OCI-LY3 (cell line): Measurements from ENCODE around the gene YPEL5.

ENCODE experiments used
- H2AFZ ChIP-seq: fragments of 200-600, 300-600 bp; shearing (Covaris generic); 2 replicates; pipeline ENCODE4 v1.6.0; 2014; ENCODE audit warnings: antibody characterized with exemption, low read depth, low read length
- H3K27ac ChIP-seq: fragments of 200-600, 300-600 bp; sonication (generic); 2 replicates; pipeline ENCODE4 v1.5.1; 2014; ENCODE audit warnings: mild to moderate bottlenecking, low read length, moderate library complexity, mixed read lengths
- H3K27me3 ChIP-seq: fragments of 200-600, 300-600 bp; sonication (generic); 2 replicates; pipeline ENCODE4 v1.6.1; 2014; ENCODE audit warnings: low read depth, low read length, mixed read lengths
- H3K36me3 ChIP-seq: fragments of 200-600, 300-600 bp; sonication (generic); replicated peaks from 2 replicates; pipeline ENCODE3; 2014; ENCODE audit warnings: low read depth, low read length, mixed read lengths
- H3K4me1 ChIP-seq: fragments of 300-600, 200-600 bp; sonication (generic); 2 replicates; pipeline ENCODE4 v1.6.1; 2014; ENCODE audit warnings: low read length, mixed read lengths
- H3K4me2 ChIP-seq: fragments of 200-600, 300-600 bp; sonication (generic); 2 replicates; pipeline ENCODE4 v1.6.1; 2014; ENCODE audit warnings: low read length, mixed read lengths
- H3K4me3 ChIP-seq: fragments of 300-600, 200-600 bp; sonication (generic); 2 replicates; pipeline ENCODE4 v1.5.1; 2014; ENCODE audit warnings: antibody characterized with exemption, mild to moderate bottlenecking, low read length, moderate library complexity
- H3K79me2 ChIP-seq: fragments of 300-600, 200-600 bp; shearing (Covaris generic); 2 replicates; pipeline ENCODE4 v1.6.1; 2014; ENCODE audit warnings: mild to moderate bottlenecking, low read length, mixed read lengths
- H3K9ac ChIP-seq: fragments of 300-600, 200-600 bp; shearing (Covaris generic); 2 replicates; pipeline ENCODE4 v1.6.0; 2014; ENCODE audit warnings: mild to moderate bottlenecking, low read length, moderate library complexity
- H3K9me3 ChIP-seq: fragments of 200-600, 300-600 bp; shearing (Covaris generic); 2 replicates; pipeline ENCODE4 v1.6.1; 2014; ENCODE audit warnings: low read length, mixed read lengths; ENCODE audit not compliant: insufficient read depth
- H4K20me1 ChIP-seq: fragments of 200-600, 300-600 bp; sonication (generic); 2 replicates; pipeline ENCODE4 v1.6.1; 2016; ENCODE audit warnings: low read length, mixed read lengths; ENCODE audit not compliant: insufficient read depth
- EZH2phosphoT487 ChIP-seq: fragments of 200-600 bp; shearing (Covaris generic); IDR thresholded peaks from 2 replicates; pipeline ENCODE4 v1.6.1; 2018; ENCODE audit warnings: antibody characterized with exemption, mixed run types, low read depth
- TF ChIP-seq, protein P1 (sequence below): fragments of 200-600, 300-600 bp; sonication (generic); IDR thresholded peaks from 2 replicates; pipeline ENCODE4 v1.5.1; 2014; ENCODE audit warnings: antibody characterized with exemption, low read length, low read depth

YPEL5 gene

GRCh38 chr2:30191107-30191506, 44.3 kb downstream of the YPEL5 start:
- no peak overlapping the region for H3K9ac ChIP-seq
- no peak overlapping the region for H2AFZ ChIP-seq
- no peak overlapping the region for H3K4me2 ChIP-seq
- no peak overlapping the region for H3K4me3 ChIP-seq
- H3K79me2 ChIP-seq: no peaks in the 10 kb centered on the region
- H3K4me1 ChIP-seq: peaks cover 14% of the 10 kb centered on the region
- TF ChIP-seq, protein P1, sequence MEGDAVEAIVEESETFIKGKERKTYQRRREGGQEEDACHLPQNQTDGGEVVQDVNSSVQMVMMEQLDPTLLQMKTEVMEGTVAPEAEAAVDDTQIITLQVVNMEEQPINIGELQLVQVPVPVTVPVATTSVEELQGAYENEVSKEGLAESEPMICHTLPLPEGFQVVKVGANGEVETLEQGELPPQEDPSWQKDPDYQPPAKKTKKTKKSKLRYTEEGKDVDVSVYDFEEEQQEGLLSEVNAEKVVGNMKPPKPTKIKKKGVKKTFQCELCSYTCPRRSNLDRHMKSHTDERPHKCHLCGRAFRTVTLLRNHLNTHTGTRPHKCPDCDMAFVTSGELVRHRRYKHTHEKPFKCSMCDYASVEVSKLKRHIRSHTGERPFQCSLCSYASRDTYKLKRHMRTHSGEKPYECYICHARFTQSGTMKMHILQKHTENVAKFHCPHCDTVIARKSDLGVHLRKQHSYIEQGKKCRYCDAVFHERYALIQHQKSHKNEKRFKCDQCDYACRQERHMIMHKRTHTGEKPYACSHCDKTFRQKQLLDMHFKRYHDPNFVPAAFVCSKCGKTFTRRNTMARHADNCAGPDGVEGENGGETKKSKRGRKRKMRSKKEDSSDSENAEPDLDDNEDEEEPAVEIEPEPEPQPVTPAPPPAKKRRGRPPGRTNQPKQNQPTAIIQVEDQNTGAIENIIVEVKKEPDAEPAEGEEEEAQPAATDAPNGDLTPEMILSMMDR: no peak
- no peak for TF ChIP-seq EZH2phosphoT487
- H3K27ac ChIP-seq: no peak overlapping the region
- no peaks in the 10 kb centered on the region for H3K36me3 ChIP-seq
- peaks cover 10% of the 10 kb centered on the region; the same call in 1 of the 2 replicates for H3K27me3 ChIP-seq
- H3K9me3 ChIP-seq: no peaks in the 10 kb centered on the region
- no peaks in the 10 kb centered on the region for H4K20me1 ChIP-seq

DNA sequence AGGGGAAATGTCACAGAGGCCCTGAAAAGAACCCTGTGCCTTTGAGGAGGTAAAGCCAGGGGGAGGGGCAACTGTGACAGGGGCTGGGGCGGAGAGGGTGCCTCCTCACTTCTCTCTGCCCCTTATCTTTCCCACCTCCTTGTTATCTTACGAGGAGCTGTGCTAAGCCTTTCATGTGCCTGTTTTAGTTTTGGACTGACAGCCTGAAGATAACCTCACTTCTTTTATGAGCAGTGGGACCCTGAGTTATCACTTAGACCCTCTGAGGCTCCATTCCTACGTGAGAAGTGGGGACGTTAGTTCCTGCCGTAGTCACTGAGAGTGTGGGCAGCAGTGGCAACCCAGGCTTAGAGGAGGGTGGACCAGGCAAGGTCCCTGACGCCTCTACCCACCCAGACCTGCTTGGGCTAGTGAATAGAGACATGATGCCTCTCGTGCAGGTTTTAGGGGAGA, 45.0 kb downstream of the YPEL5 start:
- Histone ChIP-seq H3K4me1 (peaks cover 18% of the 10 kb centered on the region), H4K20me1 (no peaks in the 10 kb centered on the region), H3K9ac (no peak overlapping the region), H3K27ac (no peak overlapping the region), H3K27me3 (peaks cover 10% of the 10 kb centered on the region; the same call in 1 of the 2 replicates), H3K4me2 (no peak overlapping the region), H2AFZ (no peak overlapping the region), H3K36me3 (no peaks in the 10 kb centered on the region), H3K9me3 (no peaks in the 10 kb centered on the region), H3K79me2 (no peaks in the 10 kb centered on the region), H3K4me3 (no peak overlapping the region)
- TF ChIP-seq, protein P1: no peak
- no peak for TF ChIP-seq EZH2phosphoT487

DNA sequence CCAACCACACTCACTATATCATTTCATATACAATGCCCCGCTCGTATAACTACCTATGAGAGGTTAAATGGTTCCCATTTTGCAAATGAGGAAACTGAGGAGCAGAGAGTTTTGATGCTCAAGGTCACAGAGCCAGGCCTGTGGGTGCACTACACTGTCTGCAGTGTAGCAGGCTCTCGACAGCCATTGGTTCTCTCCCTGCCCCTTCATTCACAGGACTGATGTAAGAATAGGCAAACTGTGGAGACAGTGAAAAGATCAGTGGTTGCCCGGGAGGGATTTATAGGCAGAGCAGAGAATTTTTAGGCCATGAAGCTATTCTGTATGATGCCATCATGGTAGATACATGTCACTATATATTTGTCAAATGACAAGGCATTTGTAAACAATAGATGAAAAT, 45.5 kb downstream of the YPEL5 start:
- no peak overlapping the region for H3K4me2 ChIP-seq
- no peak overlapping the region for H3K4me3 ChIP-seq
- H3K9me3 ChIP-seq: no peaks in the 10 kb centered on the region
- H3K4me1 ChIP-seq: peaks cover 18% of the 10 kb centered on the region
- H3K36me3 ChIP-seq: no peaks in the 10 kb centered on the region
- no peak overlapping the region for H3K9ac ChIP-seq
- H3K27ac ChIP-seq: no peak overlapping the region
- no peaks in the 10 kb centered on the region for H4K20me1 ChIP-seq
- H3K27me3 ChIP-seq: peaks cover 10% of the 10 kb centered on the region; the same call in 1 of the 2 replicates
- TF ChIP-seq, protein P1: no peak
- TF ChIP-seq EZH2phosphoT487: no peak
- H2AFZ ChIP-seq: no peak overlapping the region
- no peaks in the 10 kb centered on the region for H3K79me2 ChIP-seq

DNA sequence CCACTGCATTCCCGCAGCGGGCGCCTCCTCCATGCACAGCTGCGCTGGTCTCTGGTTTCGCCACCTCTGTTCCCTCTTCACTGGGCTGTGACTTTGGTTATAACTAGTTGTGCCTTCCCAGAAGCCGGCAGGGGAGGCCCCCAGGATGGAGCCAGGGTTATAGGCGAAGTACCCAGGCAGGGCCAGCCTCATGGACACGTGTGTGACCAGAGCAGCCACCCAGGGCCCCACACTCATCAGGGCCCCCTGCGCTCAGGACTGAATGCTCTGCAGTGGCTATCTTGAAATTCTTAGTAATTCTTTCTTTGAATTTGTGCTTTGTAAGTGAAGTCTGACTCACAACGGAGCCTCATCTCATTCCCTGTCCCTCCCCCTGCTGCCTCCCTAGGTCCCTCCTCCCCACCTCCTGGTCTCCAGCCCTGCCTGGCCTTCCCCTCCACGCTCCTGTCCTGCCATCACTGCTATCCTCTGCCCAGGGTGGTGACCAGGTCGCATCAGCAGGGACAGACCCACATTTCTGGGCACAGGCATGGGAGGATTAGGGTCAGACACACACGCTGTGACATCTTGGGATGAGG, 46.4 kb downstream of the YPEL5 start:
- TF ChIP-seq, protein P1: no peak
- no peak for TF ChIP-seq EZH2phosphoT487
- H3K4me1 ChIP-seq: peaks cover 19% of the 10 kb centered on the region
- H3K79me2 ChIP-seq: no peaks in the 10 kb centered on the region
- H2AFZ ChIP-seq: no peak overlapping the region
- H3K4me3 ChIP-seq: no peak overlapping the region
- H4K20me1 ChIP-seq: no peaks in the 10 kb centered on the region
- no peaks in the 10 kb centered on the region for H3K36me3 ChIP-seq
- no peak overlapping the region for H3K27ac ChIP-seq
- no peaks in the 10 kb centered on the region for H3K9me3 ChIP-seq
- H3K27me3 ChIP-seq: peaks cover 10% of the 10 kb centered on the region; the same call in 1 of the 2 replicates
- H3K4me2 ChIP-seq: peak overlapping the region; percentile 17; the same call in 1 of the 2 replicates
- H3K9ac ChIP-seq: no peak overlapping the region
